Activated CD8-positive, alpha-beta memory T cell treated with anti-CD3 and anti-CD28 coated beads, Interleukin-2, amount 10 ng/mL, durations not matched to agents 7 days and 5 days (primary cell): ENCODE data around the gene ANKRD55. TPM values are rescaled to one million over a fixed set of nuclear protein-coding genes. Genes with fewer than 3 reads are reported as not detected.
"Not testable (repeated sequence)": the region's sequence is repeated elsewhere in the genome, so short reads cannot be mapped to it uniquely, and the experiment has no call there.

Experiments used
- ATAC-seq: fragments of 150-1000 bp; cut with Tn5 transposase; one replicate; pipeline ENCODE4 v1.10.0; 2021; ENCODE audit warnings: moderate library complexity
- CTCF ChIA-PET: fragments of 350-600 bp; sonication (Branson Sonifier 250); formaldehyde crosslinking; loops from one replicate; lab custom pipeline; 2021; ENCODE audit warnings: antibody characterized with exemption; lab: Charles Lee
- DNase-seq: peaks from one replicate; pipeline ENCODE4 v3.0.0-alpha.2; 2020
- H3K27ac Mint-ChIP-seq: one replicate; pipeline ENCODE4 v1.8.0; 2021; ENCODE audit warnings: mild to moderate bottlenecking, mixed read lengths
- H3K27me3 Mint-ChIP-seq: one replicate; pipeline ENCODE4 v1.8.0; 2021; ENCODE audit warnings: mixed read lengths
- H3K36me3 Mint-ChIP-seq: one replicate; pipeline ENCODE4 v1.8.0; 2021; ENCODE audit warnings: mild to moderate bottlenecking, mixed read lengths
- H3K4me1 Mint-ChIP-seq: one replicate; pipeline ENCODE4 v1.8.0; 2021; ENCODE audit warnings: mixed read lengths
- H3K4me3 Mint-ChIP-seq: one replicate; pipeline ENCODE4 v1.8.0; 2021; ENCODE audit warnings: mild to moderate bottlenecking, moderate library complexity, mixed read lengths
- H3K9me3 Mint-ChIP-seq: one replicate; pipeline ENCODE4 v1.8.0; 2022; ENCODE audit warnings: low read depth, mixed read lengths
- total RNA-seq, 2 experiments: library from RNA; stranded (reverse); gene quantifications; one replicate each; pipeline ENCODE4 v1.2.3, GENCODE V29; 2021

ANKRD55 gene
- total RNA-seq, 2 experiments from 2014 or later, result 0.26 TPM; not detected in 1

GRCh38 chr5:56128113-56128512 lies 105.0 kb downstream of the ANKRD55 start:
- H3K36me3 Mint-ChIP-seq, result no peaks in the 10 kb centered on the region
- no peak overlapping the region for H3K4me3 Mint-ChIP-seq
- H3K27me3 Mint-ChIP-seq, result peaks cover 6% of the 10 kb centered on the region
- DNase-seq (no peak), ATAC-seq (no peak)
- CTCF ChIA-PET, result no interaction called here
- H3K27ac Mint-ChIP-seq, result no peak overlapping the region
- H3K9me3 Mint-ChIP-seq, result no peaks in the 10 kb centered on the region
- peaks cover 9% of the 10 kb centered on the region for H3K4me1 Mint-ChIP-seq

- Mint-ChIP-seq H3K9me3 (no peaks in the 10 kb centered on the region), H3K36me3 (no peaks in the 10 kb centered on the region), H3K27ac (no peak overlapping the region), H3K4me1 (peaks cover 9% of the 10 kb centered on the region), H3K27me3 (peaks cover 6% of the 10 kb centered on the region), H3K4me3 (no peak overlapping the region)
- CTCF ChIA-PET, result no interaction called here
- DNase-seq (no peak), ATAC-seq (no peak)
Measured at GRCh38 chr5:56126487-56127179, 106.5 kb downstream of the ANKRD55 start.

GRCh38 chr5:56123531-56124243 lies 109.4 kb downstream of the ANKRD55 start:
- Mint-ChIP-seq H3K4me1 (peaks cover 9% of the 10 kb centered on the region), H3K9me3 (no peaks in the 10 kb centered on the region), H3K27ac (no peak overlapping the region), H3K27me3 (no peaks in the 10 kb centered on the region), H3K36me3 (no peaks in the 10 kb centered on the region), H3K4me3 (no peak overlapping the region)
- no peak for DNase-seq
- ATAC-seq, result no peak
- CTCF ChIA-PET, result interaction anchor here (0.5 kb wide), 1 partner anchor 188 kb away, joined by 3 read pairs; no protein-coding TSS in a partner anchor

- CTCF ChIA-PET, result interaction anchor here (0.7 kb wide), 1 partner anchor 1788 kb away, joined by 3 read pairs; no protein-coding TSS in a partner anchor
Measured at GRCh38 chr5:56122360-56122985, 110.7 kb downstream of the ANKRD55 start.

GRCh38 chr5:56119050-56119449 lies 114.1 kb downstream of the ANKRD55 start:
- DNase-seq (no peak), ATAC-seq (no peak)
- CTCF ChIA-PET, result no interaction called here
- Mint-ChIP-seq H3K4me3 (no peak overlapping the region), H3K27ac (no peak overlapping the region), H3K36me3 (no peaks in the 10 kb centered on the region), H3K4me1 (no peaks in the 10 kb centered on the region), H3K9me3 (no peaks in the 10 kb centered on the region), H3K27me3 (no peaks in the 10 kb centered on the region)

More at GRCh38 chr5:56122360-56122985, 110.7 kb downstream of the ANKRD55 start:
- not testable (repeated sequence) for H3K36me3 Mint-ChIP-seq, H3K4me3 Mint-ChIP-seq, H3K9me3 Mint-ChIP-seq, DNase-seq, H3K4me1 Mint-ChIP-seq, H3K27me3 Mint-ChIP-seq, H3K27ac Mint-ChIP-seq, ATAC-seq

- CTCF ChIA-PET, result no interaction called here
- no peak overlapping the region for H3K27ac Mint-ChIP-seq
- no peaks in the 10 kb centered on the region for H3K9me3 Mint-ChIP-seq
- DNase-seq (no peak), ATAC-seq (no peak)
- H3K36me3 Mint-ChIP-seq, result no peaks in the 10 kb centered on the region
- H3K27me3 Mint-ChIP-seq, result peaks cover 4% of the 10 kb centered on the region
- H3K4me1 Mint-ChIP-seq, result no peaks in the 10 kb centered on the region
- no peak overlapping the region for H3K4me3 Mint-ChIP-seq
Measured at GRCh38 chr5:56116599-56117141, 116.5 kb downstream of the ANKRD55 start.

- Mint-ChIP-seq H3K9me3 (no peaks in the 10 kb centered on the region), H3K27ac (no peak overlapping the region), H3K4me3 (no peak overlapping the region), H3K27me3 (peaks cover 4% of the 10 kb centered on the region), H3K4me1 (no peaks in the 10 kb centered on the region), H3K36me3 (no peaks in the 10 kb centered on the region)
- DNase-seq, result no peak
- ATAC-seq, result no peak
- CTCF ChIA-PET, result no interaction called here
Measured at GRCh38 chr5:56115589-56115988, 117.5 kb downstream of the ANKRD55 start.

- Mint-ChIP-seq H3K4me3 (no peak overlapping the region), H3K27me3 (peaks cover 4% of the 10 kb centered on the region), H3K36me3 (no peaks in the 10 kb centered on the region), H3K4me1 (no peaks in the 10 kb centered on the region), H3K27ac (no peak overlapping the region), H3K9me3 (no peaks in the 10 kb centered on the region)
- ATAC-seq (no peak), DNase-seq (no peak)
- CTCF ChIA-PET, result no interaction called here
Measured at GRCh38 chr5:56112526-56113121, 120.5 kb downstream of the ANKRD55 start.

GRCh38 chr5:56111404-56111781 lies 121.7 kb downstream of the ANKRD55 start:
- Mint-ChIP-seq H3K9me3 (no peaks in the 10 kb centered on the region), H3K27me3 (peaks cover 4% of the 10 kb centered on the region), H3K36me3 (no peaks in the 10 kb centered on the region), H3K27ac (no peak overlapping the region), H3K4me1 (no peaks in the 10 kb centered on the region), H3K4me3 (no peak overlapping the region)
- DNase-seq, result no peak
- CTCF ChIA-PET, result no interaction called here
- ATAC-seq, result no peak

GRCh38 chr5:56110646-56111403 lies 122.3 kb downstream of the ANKRD55 start:
- no peak for ATAC-seq
- DNase-seq, result no peak
- H3K9me3 Mint-ChIP-seq, result no peaks in the 10 kb centered on the region
- H3K27ac Mint-ChIP-seq, result no peak overlapping the region
- peaks cover 5% of the 10 kb centered on the region for H3K27me3 Mint-ChIP-seq
- H3K36me3 Mint-ChIP-seq, result no peaks in the 10 kb centered on the region
- H3K4me1 Mint-ChIP-seq, result no peaks in the 10 kb centered on the region
- CTCF ChIA-PET, result interaction anchor here (0.9 kb wide), 1 partner anchor 174 kb away, joined by 4 read pairs; no protein-coding TSS in a partner anchor
- H3K4me3 Mint-ChIP-seq, result no peak overlapping the region

GRCh38 chr5:56108246-56108645 lies 124.9 kb downstream of the ANKRD55 start:
- no peak for DNase-seq
- CTCF ChIA-PET, result no interaction called here
- H3K36me3 Mint-ChIP-seq, result no peaks in the 10 kb centered on the region
- no peak overlapping the region for H3K27ac Mint-ChIP-seq
- ATAC-seq, result no peak
- H3K4me1 Mint-ChIP-seq, result no peaks in the 10 kb centered on the region
- no peaks in the 10 kb centered on the region for H3K9me3 Mint-ChIP-seq
- H3K27me3 Mint-ChIP-seq, result peaks cover 19% of the 10 kb centered on the region
- H3K4me3 Mint-ChIP-seq, result no peak overlapping the region

GRCh38 chr5:56106837-56107236 lies 126.3 kb downstream of the ANKRD55 start:
- ATAC-seq, result no peak
- Mint-ChIP-seq H3K4me3 (no peak overlapping the region), H3K36me3 (no peaks in the 10 kb centered on the region), H3K27me3 (peaks cover 23% of the 10 kb centered on the region), H3K4me1 (no peaks in the 10 kb centered on the region), H3K27ac (no peak overlapping the region), H3K9me3 (no peaks in the 10 kb centered on the region)
- CTCF ChIA-PET, result no interaction called here
- DNase-seq, result no peak
